NB4 (cell line): ENCODE data around the gene C6orf52.

Experiments
- DNase-seq: peaks from one replicate; pipeline ENCODE4 v3.0.0; 2010; ENCODE audit warnings: low read depth
- H3K4me3 ChIP-seq: one replicate; pipeline ENCODE4 v1.5.1; 2011; ENCODE audit warnings: mild to moderate bottlenecking, low read depth, low read length, moderate library complexity
- MYC ChIP-seq: IDR thresholded peaks from 2 replicates; pipeline ENCODE4 v1.6.1; 2011; ENCODE audit warnings: low read depth, low read length
- POLR2A ChIP-seq: IDR thresholded peaks from 2 replicates; pipeline ENCODE4 v1.6.1; 2011; ENCODE audit warnings: mild to moderate bottlenecking; ENCODE audit not compliant: insufficient read length; ENCODE audit errors: extremely low read depth
- TF ChIP-seq, protein P1 (sequence below): IDR thresholded peaks from 2 replicates; pipeline ENCODE4 v1.6.1; 2011; ENCODE audit warnings: low read depth, low read length
- TF ChIP-seq, protein P2 (sequence below): IDR thresholded peaks from one replicate; pipeline ENCODE4 v1.5.1; 2012; ENCODE audit warnings: low read depth, low read length

The C6orf52 gene

DNA sequence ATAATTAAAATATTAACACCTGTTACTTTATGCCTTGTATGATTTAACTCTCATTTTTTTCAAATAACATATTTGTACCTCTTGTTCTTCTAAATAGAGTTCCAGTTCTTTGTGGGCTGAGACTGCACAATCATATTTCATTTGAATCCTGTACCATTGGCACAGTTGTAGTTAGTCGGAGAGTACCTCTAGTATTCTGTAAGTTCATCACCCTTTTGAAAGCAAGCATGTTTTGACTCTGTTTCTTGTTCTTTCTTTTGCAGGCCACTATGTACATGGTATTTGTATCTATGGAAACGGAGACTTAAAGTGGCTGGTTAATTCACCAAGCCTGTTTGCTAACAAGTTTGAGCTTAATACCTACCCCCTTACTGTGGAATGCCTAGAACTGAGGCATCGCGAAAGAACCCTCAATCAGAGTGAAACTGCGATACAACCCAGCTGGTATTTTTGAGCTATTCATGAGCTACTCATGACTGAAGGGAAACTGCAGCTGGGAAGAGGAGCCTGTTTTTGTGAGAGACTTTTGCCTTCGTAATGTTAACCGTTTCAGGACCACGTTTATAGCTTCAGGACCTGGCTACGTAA is 68.2 kb downstream of the C6orf52 start:
- H3K4me3 ChIP-seq = no peak overlapping the region
- DNase-seq = no peak
- TF ChIP-seq POLR2A (no peak), MYC (no peak)
- TF ChIP-seq, protein P1, sequence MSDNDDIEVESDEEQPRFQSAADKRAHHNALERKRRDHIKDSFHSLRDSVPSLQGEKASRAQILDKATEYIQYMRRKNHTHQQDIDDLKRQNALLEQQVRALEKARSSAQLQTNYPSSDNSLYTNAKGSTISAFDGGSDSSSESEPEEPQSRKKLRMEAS = no peak
- TF ChIP-seq, protein P2, sequence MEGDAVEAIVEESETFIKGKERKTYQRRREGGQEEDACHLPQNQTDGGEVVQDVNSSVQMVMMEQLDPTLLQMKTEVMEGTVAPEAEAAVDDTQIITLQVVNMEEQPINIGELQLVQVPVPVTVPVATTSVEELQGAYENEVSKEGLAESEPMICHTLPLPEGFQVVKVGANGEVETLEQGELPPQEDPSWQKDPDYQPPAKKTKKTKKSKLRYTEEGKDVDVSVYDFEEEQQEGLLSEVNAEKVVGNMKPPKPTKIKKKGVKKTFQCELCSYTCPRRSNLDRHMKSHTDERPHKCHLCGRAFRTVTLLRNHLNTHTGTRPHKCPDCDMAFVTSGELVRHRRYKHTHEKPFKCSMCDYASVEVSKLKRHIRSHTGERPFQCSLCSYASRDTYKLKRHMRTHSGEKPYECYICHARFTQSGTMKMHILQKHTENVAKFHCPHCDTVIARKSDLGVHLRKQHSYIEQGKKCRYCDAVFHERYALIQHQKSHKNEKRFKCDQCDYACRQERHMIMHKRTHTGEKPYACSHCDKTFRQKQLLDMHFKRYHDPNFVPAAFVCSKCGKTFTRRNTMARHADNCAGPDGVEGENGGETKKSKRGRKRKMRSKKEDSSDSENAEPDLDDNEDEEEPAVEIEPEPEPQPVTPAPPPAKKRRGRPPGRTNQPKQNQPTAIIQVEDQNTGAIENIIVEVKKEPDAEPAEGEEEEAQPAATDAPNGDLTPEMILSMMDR = no peak

DNA sequence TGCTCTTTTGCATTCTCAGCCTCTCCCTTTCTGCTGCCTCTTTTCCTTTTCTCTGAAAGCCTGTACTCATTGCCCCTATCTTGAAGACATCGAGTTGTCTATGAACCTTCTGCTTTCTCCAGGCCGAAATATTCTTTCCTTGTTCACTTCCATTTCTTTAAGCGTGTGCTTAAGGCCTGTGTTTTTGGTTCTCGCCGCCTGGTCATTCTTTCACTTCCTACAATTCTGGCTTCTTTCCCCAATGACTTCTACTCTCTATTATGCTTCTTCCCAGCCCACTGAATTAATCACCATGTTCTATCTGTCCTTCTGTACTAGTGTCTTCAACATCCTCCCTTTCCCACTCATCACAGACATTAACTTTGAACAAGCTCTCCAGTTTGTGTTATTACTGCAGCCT is 69.6 kb downstream of the C6orf52 start:
- TF ChIP-seq, protein P1 = no peak
- TF ChIP-seq, protein P2 = no peak
- no peak for TF ChIP-seq POLR2A
- no peak for TF ChIP-seq MYC
- DNase-seq = no peak
- no peak overlapping the region for H3K4me3 ChIP-seq

DNA sequence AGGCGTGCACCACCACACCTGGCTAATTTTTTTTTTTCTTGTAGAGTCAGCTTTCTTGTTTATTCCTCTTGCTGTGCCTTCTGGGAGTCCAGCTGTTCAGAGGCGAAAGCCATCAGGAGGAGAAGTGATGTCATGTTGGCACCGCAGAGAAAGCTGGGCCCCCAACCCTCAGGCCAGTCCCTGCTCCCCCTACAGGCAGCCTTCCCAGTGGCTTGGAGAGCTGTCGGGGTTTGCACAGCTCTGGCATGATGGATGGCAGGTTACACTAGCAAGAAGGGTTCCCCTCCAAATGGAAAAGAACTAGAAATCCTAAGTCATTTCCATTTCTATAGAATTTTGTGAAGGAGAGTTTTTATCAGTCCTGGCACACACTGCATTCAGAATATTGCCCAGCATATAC is 72.6 kb downstream of the C6orf52 start:
- H3K4me3 ChIP-seq = no peak overlapping the region
- TF ChIP-seq POLR2A = no peak
- no peak for TF ChIP-seq MYC
- TF ChIP-seq, protein P1 = no peak
- TF ChIP-seq, protein P2 = no peak

More for the DNA sequence above, 72.6 kb downstream of the C6orf52 start:
- DNase-seq = no peak
